IMR-90 (cell line): Measurements from ENCODE around the gene BHLHE23. TPM values are rescaled to one million over a fixed set of nuclear protein-coding genes. Genes with fewer than 3 reads are reported as not detected.

Experiments
- ATAC-seq: fragments of 200-7000 bp; cut with Tn5 transposase; 2 replicates; pipeline ENCODE4 v1.9.1; 2020; ENCODE audit warnings: low read depth, mild to moderate bottlenecking, moderate library complexity
- BruUV-seq: library from RNA; stranded (reverse); fragments of 400-500 nt; replicated peaks from 2 replicates; lab custom pipeline; 2021; lab: Mats Ljungman, UMichigan
- CTCF ChIA-PET: fragments of 300-600 bp; formaldehyde crosslinking; extraction: SDS; loops from one replicate; lab custom pipeline; 2021; ENCODE audit warnings: antibody characterized with exemption; lab: Yijun Ruan, JAX
- POLR2A ChIA-PET: fragments of 300-600 bp; sonication (Branson Sonifier 250); formaldehyde crosslinking; loops from one replicate; lab custom pipeline; 2022; ENCODE audit warnings: antibody characterized with exemption; ENCODE audit not compliant: unreplicated experiment; lab: Charles Lee
- DNase-seq: peaks from one replicate; pipeline ENCODE4 v3.0.0; 2013
- H2AFZ ChIP-seq: replicated peaks from 2 replicates; pipeline ENCODE3; 2013; ENCODE audit warnings: low read length, mild to moderate bottlenecking; ENCODE audit not compliant: poor library complexity
- H2AK5ac ChIP-seq: 2 replicates; pipeline ENCODE4 v1.6.1; 2013; ENCODE audit warnings: low read depth, low read length, inconsistent platforms
- H2AK9ac ChIP-seq: replicated peaks from 2 replicates; pipeline ENCODE3; 2013; ENCODE audit warnings: mild to moderate bottlenecking, low read depth, low read length, moderate library complexity; ENCODE audit not compliant: poor library complexity
- H2BK120ac ChIP-seq: 2 replicates; pipeline ENCODE4 v1.6.1; 2013; ENCODE audit warnings: low read depth, low read length, inconsistent platforms
- H2BK15ac ChIP-seq: 3 replicates; pipeline ENCODE4 v1.6.1; 2013; ENCODE audit warnings: low read depth, low read length, inconsistent platforms
- H2BK20ac ChIP-seq: 2 replicates; pipeline ENCODE4 v1.6.1; 2013; ENCODE audit warnings: low read depth, mild to moderate bottlenecking, inconsistent platforms, low read length, moderate library complexity
- H2BK5ac ChIP-seq: 2 replicates; pipeline ENCODE4 v1.6.1; 2013; ENCODE audit warnings: mild to moderate bottlenecking, low read depth, low read length, inconsistent platforms; ENCODE audit not compliant: poor library complexity, severe bottlenecking
- H3K14ac ChIP-seq: replicated peaks from 2 replicates; pipeline ENCODE4 v1.6.1; 2013; ENCODE audit warnings: low read depth, low read length, inconsistent platforms
- H3K18ac ChIP-seq: 2 replicates; pipeline ENCODE4 v1.6.1; 2013; ENCODE audit warnings: low read depth, low read length, control low read depth
- H3K23ac ChIP-seq: 2 replicates; pipeline ENCODE4 v1.6.1; 2013; ENCODE audit warnings: low read depth, low read length, inconsistent platforms
- H3K27ac ChIP-seq: 2 replicates; pipeline ENCODE4 v1.5.1; 2013; ENCODE audit warnings: mild to moderate bottlenecking, control low read depth, low read length; ENCODE audit not compliant: insufficient read depth
- H3K27me3 ChIP-seq: 2 replicates; pipeline ENCODE4 v1.6.1; 2013; ENCODE audit warnings: low read length; ENCODE audit not compliant: control insufficient read depth, insufficient read depth
- H3K36me3 ChIP-seq: 2 replicates; pipeline ENCODE4 v1.6.1; 2013; ENCODE audit warnings: low read length, mixed read lengths; ENCODE audit not compliant: control insufficient read depth, insufficient read depth
- H3K4ac ChIP-seq: 2 replicates; pipeline ENCODE4 v1.6.1; 2013; ENCODE audit warnings: low read depth, low read length, inconsistent platforms
- H3K4me1 ChIP-seq: 2 replicates; pipeline ENCODE4 v1.6.1; 2013; ENCODE audit warnings: low read length, mixed read lengths; ENCODE audit not compliant: control insufficient read depth, insufficient read depth
- H3K4me2 ChIP-seq: 2 replicates; pipeline ENCODE4 v1.6.1; 2013; ENCODE audit warnings: low read depth, mild to moderate bottlenecking, control low read depth, low read length, moderate library complexity
- H3K4me3 ChIP-seq: 2 replicates; pipeline ENCODE4 v1.5.1; 2013; ENCODE audit warnings: low read depth, mild to moderate bottlenecking, control low read depth, low read length, moderate library complexity; ENCODE audit not compliant: insufficient read depth
- H3K56ac ChIP-seq: 2 replicates; pipeline ENCODE4 v1.6.1; 2013; ENCODE audit warnings: low read length, inconsistent platforms; ENCODE audit not compliant: insufficient read depth; ENCODE audit errors: extremely low read depth
- H3K79me1 ChIP-seq, 2 experiments: 2 replicates each; pipeline ENCODE4 v1.6.1; 2013; ENCODE audit warnings: low read length in 2 of 2, inconsistent platforms in 1 of 2, low read depth in 1 of 2
- H3K9ac ChIP-seq: 2 replicates; pipeline ENCODE4 v1.6.1; 2013; ENCODE audit warnings: low read depth, low read length, control low read depth
- H3K9me1 ChIP-seq: 2 replicates; pipeline ENCODE4 v1.6.1; 2013; ENCODE audit warnings: low read length, inconsistent platforms; ENCODE audit not compliant: insufficient read depth
- H3K9me3 ChIP-seq: 2 replicates; pipeline ENCODE4 v1.6.1; 2013; ENCODE audit warnings: low read length; ENCODE audit not compliant: control insufficient read depth, insufficient read depth
- H4K20me1 ChIP-seq: 2 replicates; pipeline ENCODE4 v1.6.1; 2013; ENCODE audit warnings: low read length, inconsistent platforms; ENCODE audit not compliant: insufficient read depth
- H4K5ac ChIP-seq: 2 replicates; pipeline ENCODE4 v1.6.1; 2013; ENCODE audit warnings: mild to moderate bottlenecking, low read depth, low read length, control low read depth
- H4K8ac ChIP-seq, 2 experiments: 2 replicates each; pipeline ENCODE4 v1.6.1; 2013; ENCODE audit warnings: low read depth in 2 of 2, low read length in 2 of 2, control low read depth in 1 of 2, inconsistent platforms in 1 of 2
- H4K91ac ChIP-seq: 2 replicates; pipeline ENCODE4 v1.6.1; 2013; ENCODE audit warnings: low read depth, low read length, inconsistent platforms; ENCODE audit not compliant: insufficient read depth
- BHLHE40 ChIP-seq: fragments of 150-350 bp; IDR thresholded peaks from 2 replicates; pipeline ENCODE4 v1.6.1; 2016; ENCODE audit warnings: mild to moderate bottlenecking, low read depth, low read length
- CEBPB ChIP-seq: IDR thresholded peaks from 2 replicates; pipeline ENCODE4 v1.6.1; 2012; ENCODE audit warnings: low read depth, low read length, improper control_type of control experiment
- CHD1 ChIP-seq: IDR thresholded peaks from 2 replicates; pipeline ENCODE4 v1.6.1; 2012; ENCODE audit warnings: low read depth, low read length, improper control_type of control experiment
- CTCF ChIP-seq: conservative IDR thresholded peaks from 2 replicates; pipeline ENCODE4 v1.5.1; 2012; ENCODE audit warnings: mild to moderate bottlenecking, low read depth, low read length, improper control_type of control experiment
- ELK1 ChIP-seq: fragments of 150-350 bp; IDR thresholded peaks from 2 replicates; pipeline ENCODE4 v1.6.1; 2016; ENCODE audit warnings: low read depth, mild to moderate bottlenecking, low read length, moderate library complexity, borderline replicate concordance
- FOS ChIP-seq: fragments of 150-350 bp; IDR thresholded peaks from 2 replicates; pipeline ENCODE4 v1.6.1; 2016; ENCODE audit warnings: low read depth, low read length
- MAFK ChIP-seq: IDR thresholded peaks from 2 replicates; pipeline ENCODE4 v1.6.1; 2012; ENCODE audit warnings: low read depth, low read length, improper control_type of control experiment
- MAZ ChIP-seq: IDR thresholded peaks from 2 replicates; pipeline ENCODE4 v1.6.1; 2012; ENCODE audit warnings: low read depth, mild to moderate bottlenecking, low read length, improper control_type of control experiment, moderate library complexity, borderline replicate concordance
- MXI1 ChIP-seq: IDR thresholded peaks from 2 replicates; pipeline ENCODE4 v1.6.1; 2012; ENCODE audit warnings: low read depth, mild to moderate bottlenecking, low read length, moderate library complexity, borderline replicate concordance
- NFE2L2 ChIP-seq: fragments of 150-350 bp; IDR thresholded peaks from 2 replicates; pipeline ENCODE4 v1.6.1; 2016; ENCODE audit warnings: low read depth, mild to moderate bottlenecking, low read length
- POLR2A ChIP-seq: IDR thresholded peaks from 2 replicates; pipeline ENCODE4 v1.6.1; 2012; ENCODE audit warnings: mild to moderate bottlenecking, low read depth, low read length
- RAD21 ChIP-seq: IDR thresholded peaks from 2 replicates; pipeline ENCODE4 v1.6.1; 2012; ENCODE audit warnings: low read length, improper control_type of control experiment
- RCOR1 ChIP-seq: IDR thresholded peaks from 2 replicates; pipeline ENCODE4 v1.6.1; 2012; ENCODE audit warnings: mild to moderate bottlenecking, low read length, improper control_type of control experiment; ENCODE audit not compliant: insufficient replicate concordance
- RFX5 ChIP-seq: IDR thresholded peaks from 2 replicates; pipeline ENCODE4 v1.8.0; 2012; ENCODE audit warnings: low read depth, mild to moderate bottlenecking, low read length, moderate library complexity
- SMC3 ChIP-seq: fragments of 150-350 bp; IDR thresholded peaks from 2 replicates; pipeline ENCODE4 v1.6.1; 2016; ENCODE audit warnings: low read depth, mild to moderate bottlenecking, antibody characterized with exemption, low read length, moderate library complexity
- WGBS, 2 experiments: methylation state at CpG; one replicate each; pipeline versions ENCODE4 v1.1.5 to v1.1.7; 2013; ENCODE audit warnings: missing lambda C conversion rate in 2 of 2; ENCODE audit not compliant: insufficient read length in 1 of 2; ENCODE audit errors: extremely low coverage in 2 of 2; 5-methylcytosine and 5-hydroxymethylcytosine counted together
- dilution Hi-C: fragments of 300-500 bp; cut with HindIII; formaldehyde crosslinking; loops from one replicate; pipeline ENCODE4 v1.14.3; 2018; ENCODE audit warnings: low sequenced_read_pairs; ENCODE audit not compliant: unreplicated experiment
- in situ Hi-C: fragments of 300-500 bp; cut with MboI; formaldehyde crosslinking; loops from 3 replicates; pipeline ENCODE4 v1.14.3; 2019; ENCODE audit warnings: low sequenced_read_pairs, inconsistent platforms, mixed read lengths
- intact Hi-C: fragments of 100-400 bp; cut with micrococcal nuclease; formaldehyde crosslinking; loops from 2 replicates; pipeline ENCODE4 v1.10.0; 2022
- polyA plus RNA-seq, 3 experiments: library from polyadenylated mRNA; depleted of rRNA; stranded (reverse); fragments of >200 nt; gene quantifications; 2 replicates each; pipeline ENCODE4 v1.2.3, GENCODE V29; 2012; ENCODE audit warnings: low replicate concordance in 1 of 3
- total RNA-seq: library from RNA; depleted of rRNA; stranded (reverse); fragments of >200 nt; gene quantifications from 2 replicates; pipeline ENCODE4 v1.2.3, GENCODE V29; 2012
- TF ChIP-seq, protein P1 (sequence below): fragments of 150-350 bp; IDR thresholded peaks from 2 replicates; pipeline ENCODE4 v1.6.1; 2017; ENCODE audit warnings: mild to moderate bottlenecking, antibody characterized with exemption, low read length, low read depth

The BHLHE23 gene
- total and polyA plus RNA-seq, 2 of the 4 experiments (the other 2 are of a cell fraction) = not detected

DNA sequence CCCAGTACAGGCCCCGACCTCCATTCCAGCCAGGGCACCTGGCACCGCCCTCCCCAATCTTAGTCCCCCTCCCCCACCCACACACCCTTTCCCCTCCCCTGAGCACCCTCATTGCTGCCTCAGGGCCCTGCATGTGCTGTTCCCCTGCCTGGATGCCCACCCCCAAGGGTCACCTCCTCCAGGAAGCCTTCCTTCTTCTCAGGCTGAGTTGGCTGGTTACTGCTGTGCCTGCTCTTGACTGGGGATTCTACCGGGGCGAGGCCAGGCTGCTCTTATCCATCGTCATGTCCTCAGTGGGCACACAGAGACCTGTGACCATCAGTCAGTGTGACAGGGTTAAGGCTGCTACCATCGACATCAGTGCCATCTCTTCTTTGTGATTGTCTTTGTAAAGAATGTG, 23.6 kb downstream of the BHLHE23 start:
- DNase-seq = no peak
- Histone ChIP-seq H2BK5ac (no peak overlapping the region), H3K9me1 (no peaks in the 10 kb centered on the region), H4K91ac (no peak overlapping the region), H2BK20ac (no peak overlapping the region), H3K27me3 (peaks cover 70% of the 10 kb centered on the region), H3K23ac (no peak overlapping the region), H3K4me3 (no peak overlapping the region), H3K27ac (no peak overlapping the region), H2AK5ac (no peak overlapping the region), H4K20me1 (no peaks in the 10 kb centered on the region), H4K8ac (no peak overlapping the region), H2AK9ac (no peak overlapping the region), H3K9ac (no peak overlapping the region), H4K5ac (no peak overlapping the region), H3K4me1 (no peaks in the 10 kb centered on the region), H3K4ac (no peak overlapping the region), H3K18ac (no peak overlapping the region), H2BK15ac (no peak overlapping the region), H3K36me3 (no peaks in the 10 kb centered on the region), H2BK120ac (no peak overlapping the region), H3K56ac (no peak overlapping the region), H3K14ac (no peak overlapping the region), H2AFZ (no peak overlapping the region), H3K9me3 (no peaks in the 10 kb centered on the region), H3K4me2 (no peak overlapping the region), H3K79me1 (no peaks in the 10 kb centered on the region)
- ChIA-PET POLR2A (no interaction called here), CTCF (no interaction called here)
- WGBS, 2 experiments = 40% methylated on average over 1 of the region's 6 CpGs; no CpG with 5 or more reads in 1 of the 2 experiments
- TF ChIP-seq RAD21 = no peak
- no peak for TF ChIP-seq CTCF
- TF ChIP-seq BHLHE40 = no peak
- TF ChIP-seq MXI1 = no peak
- no peak for TF ChIP-seq FOS
- no peak for TF ChIP-seq SMC3
- no peak for TF ChIP-seq RCOR1
- no peak for TF ChIP-seq CHD1
- no peak for TF ChIP-seq CEBPB
- TF ChIP-seq RFX5 = no peak
- TF ChIP-seq, protein P1, sequence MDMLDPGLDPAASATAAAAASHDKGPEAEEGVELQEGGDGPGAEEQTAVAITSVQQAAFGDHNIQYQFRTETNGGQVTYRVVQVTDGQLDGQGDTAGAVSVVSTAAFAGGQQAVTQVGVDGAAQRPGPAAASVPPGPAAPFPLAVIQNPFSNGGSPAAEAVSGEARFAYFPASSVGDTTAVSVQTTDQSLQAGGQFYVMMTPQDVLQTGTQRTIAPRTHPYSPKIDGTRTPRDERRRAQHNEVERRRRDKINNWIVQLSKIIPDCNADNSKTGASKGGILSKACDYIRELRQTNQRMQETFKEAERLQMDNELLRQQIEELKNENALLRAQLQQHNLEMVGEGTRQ = no peak
- no peak for TF ChIP-seq MAFK
- TF ChIP-seq MAZ = no peak
- no peak for TF ChIP-seq ELK1
- TF ChIP-seq NFE2L2 = no peak
- TF ChIP-seq POLR2A = no peak
- no peak for ATAC-seq
- intact Hi-C loops = no loop called here
- dilution Hi-C loops = no loop called here
- no TSS peak for BruUV-seq
- in situ Hi-C loops = no loop called here
